Measurements from ENCODE around the gene CCDC102A. TPM values are rescaled to one million over a fixed set of nuclear protein-coding genes. Genes with fewer than 3 reads are reported as not detected.
"Not testable (repeated sequence)": the region's sequence is repeated elsewhere in the genome, so short reads cannot be mapped to it uniquely, and the experiment has no call there.

The CCDC102A gene
- total RNA-seq, 2 donors from 2014 or later = 5.3 to 8.9 TPM

- ATAC-seq (no peak), DNase-seq (no peak)
- intact Hi-C loops (cut with DNase I) = no loop called here
Observed at GRCh38 chr16:57568173-57568678, 31.9 kb upstream of the CCDC102A start.

DNA sequence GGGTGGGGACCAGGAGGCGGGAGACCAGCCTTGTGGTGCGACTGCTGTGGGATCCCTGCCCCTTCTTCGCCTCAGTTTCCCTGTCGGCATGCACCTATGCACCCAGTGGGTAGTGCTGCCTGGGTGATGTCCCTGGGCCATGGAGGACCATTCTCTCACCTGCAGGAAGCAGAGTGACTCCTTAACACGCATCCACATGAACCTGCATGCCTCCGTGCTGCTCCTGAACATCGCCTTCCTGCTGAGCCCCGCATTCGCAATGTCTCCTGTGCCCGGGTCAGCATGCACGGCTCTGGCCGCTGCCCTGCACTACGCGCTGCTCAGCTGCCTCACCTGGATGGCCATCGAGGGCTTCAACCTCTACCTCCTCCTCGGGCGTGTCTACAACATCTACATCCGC lies 31.3 kb upstream of the CCDC102A start:
- intact Hi-C loops (cut with DNase I) = no loop called here
- ATAC-seq (no peak), DNase-seq (no peak)

GRCh38 chr16:57566436-57566835 lies 30.1 kb upstream of the CCDC102A start:
- DNase-seq = no peak
- ATAC-seq = no peak
- intact Hi-C loops (cut with DNase I) = no loop called here

DNA sequence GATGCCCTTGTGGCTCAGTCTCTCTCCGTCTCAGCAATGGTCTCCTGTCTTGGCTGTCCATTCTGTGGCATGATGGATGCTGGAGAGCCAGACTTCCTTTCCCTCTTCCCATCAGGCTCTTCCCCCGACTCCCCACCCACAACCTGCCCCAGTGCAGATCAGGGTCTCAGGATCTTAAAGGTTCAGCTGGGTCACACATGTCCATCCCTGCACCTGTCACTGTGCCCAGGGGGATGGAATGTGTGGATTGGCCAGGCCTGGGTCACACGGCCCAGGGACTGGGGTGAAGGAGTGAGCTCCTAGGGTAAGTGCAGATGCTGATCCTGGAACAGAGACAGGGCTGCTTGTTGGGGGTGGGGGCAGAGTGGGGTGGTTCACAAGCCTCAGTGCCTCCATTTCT lies 29.1 kb upstream of the CCDC102A start:
- intact Hi-C loops (cut with DNase I) = no loop called here
- DNase-seq (no peak), ATAC-seq (no peak)

- DNase-seq (no peak), ATAC-seq (no peak)
- intact Hi-C loops (cut with DNase I) = no loop called here
Observed at GRCh38 chr16:57564571-57565270, 28.4 kb upstream of the CCDC102A start.

- no peak for ATAC-seq
- DNase-seq = no peak
- intact Hi-C loops (cut with DNase I) = no loop called here
Observed at GRCh38 chr16:57563761-57564160, 27.4 kb upstream of the CCDC102A start.

- ATAC-seq = no peak
- DNase-seq = no peak
- intact Hi-C loops (cut with DNase I) = no loop called here
Observed at GRCh38 chr16:57563487-57563750, 27.0 kb upstream of the CCDC102A start.

GRCh38 chr16:57562669-57563486 lies 26.5 kb upstream of the CCDC102A start:
- intact Hi-C loops (cut with DNase I) = no loop called here
- DNase-seq (no peak), ATAC-seq (no peak)

- intact Hi-C loops (cut with DNase I) = no loop called here
- ATAC-seq (no peak), DNase-seq (no peak)
Observed at GRCh38 chr16:57562066-57562465, 25.7 kb upstream of the CCDC102A start.

DNA sequence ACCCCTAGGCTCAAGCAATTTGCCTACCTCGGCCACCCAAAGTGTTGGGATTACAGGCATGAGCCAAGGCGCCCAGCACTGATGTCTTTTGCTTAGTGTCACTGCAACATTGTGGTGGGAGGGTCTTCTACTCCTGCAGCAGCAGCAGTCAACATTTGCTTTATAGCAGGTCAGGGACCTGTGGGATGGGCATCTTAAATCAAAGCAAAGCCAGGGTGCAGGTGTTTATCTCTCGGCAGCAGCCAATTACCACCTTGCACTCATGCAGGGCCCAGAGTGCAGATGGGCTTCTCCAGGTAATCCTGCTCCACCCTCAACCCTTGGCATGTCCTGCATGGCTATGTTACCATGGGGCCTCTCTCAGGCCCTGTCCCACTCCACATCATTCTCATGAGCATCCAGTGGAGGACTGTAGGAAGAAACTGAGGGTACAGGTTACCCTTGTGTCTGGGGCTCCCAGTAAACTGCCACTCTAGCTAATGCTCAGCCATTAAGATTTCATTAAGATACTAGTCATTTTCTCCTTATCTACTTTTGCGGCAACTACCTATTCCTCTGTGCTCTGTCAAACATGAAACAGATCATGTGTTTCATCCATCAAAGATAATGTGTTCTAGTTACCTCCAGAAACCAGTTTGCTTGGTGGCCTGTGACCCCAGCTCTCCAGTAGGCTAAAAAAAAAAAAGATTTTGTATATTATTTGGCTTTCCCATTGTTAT lies 22.9 kb upstream of the CCDC102A start:
- DNase-seq = no peak
- no peak for ATAC-seq
- intact Hi-C loops (cut with DNase I) = no loop called here

DNA sequence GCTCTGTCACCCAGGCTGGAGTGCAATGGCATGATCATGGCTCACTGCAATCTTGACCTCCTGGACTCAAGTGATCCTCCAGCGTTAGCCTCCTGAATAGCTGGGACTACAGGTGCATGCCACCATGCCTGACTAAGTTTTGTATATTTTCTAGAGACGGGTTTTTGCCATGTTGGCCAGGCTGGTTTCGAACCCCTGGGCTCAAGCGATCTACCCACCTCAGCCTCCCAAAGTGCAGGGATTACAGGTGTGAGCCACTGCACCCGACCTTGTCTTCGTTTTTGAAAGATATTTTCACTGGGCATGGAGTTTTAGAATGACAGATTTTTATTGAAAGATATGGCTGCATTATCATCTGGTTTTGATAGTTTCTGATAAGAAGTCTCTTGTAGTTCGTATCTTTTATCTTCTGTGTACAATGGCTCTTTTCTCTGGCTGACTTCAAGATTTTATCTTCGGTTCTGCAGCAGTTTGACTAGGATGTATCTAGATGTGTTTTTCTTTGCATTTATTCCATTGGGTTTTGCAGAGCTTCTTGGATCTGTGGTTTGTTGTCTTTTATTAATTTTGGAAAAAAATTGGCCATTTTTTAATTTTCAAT lies 20.7 kb upstream of the CCDC102A start:
- DNase-seq = no peak
- intact Hi-C loops (cut with DNase I) = no loop called here
- no peak for ATAC-seq

- intact Hi-C loops (cut with DNase I) = no loop called here
- no peak for ATAC-seq
- no peak for DNase-seq
Observed at GRCh38 chr16:57555831-57556230, 19.5 kb upstream of the CCDC102A start.

- ATAC-seq = no peak
- intact Hi-C loops (cut with DNase I) = no loop called here
Observed at GRCh38 chr16:57551057-57551456, 14.7 kb upstream of the CCDC102A start.

DNA sequence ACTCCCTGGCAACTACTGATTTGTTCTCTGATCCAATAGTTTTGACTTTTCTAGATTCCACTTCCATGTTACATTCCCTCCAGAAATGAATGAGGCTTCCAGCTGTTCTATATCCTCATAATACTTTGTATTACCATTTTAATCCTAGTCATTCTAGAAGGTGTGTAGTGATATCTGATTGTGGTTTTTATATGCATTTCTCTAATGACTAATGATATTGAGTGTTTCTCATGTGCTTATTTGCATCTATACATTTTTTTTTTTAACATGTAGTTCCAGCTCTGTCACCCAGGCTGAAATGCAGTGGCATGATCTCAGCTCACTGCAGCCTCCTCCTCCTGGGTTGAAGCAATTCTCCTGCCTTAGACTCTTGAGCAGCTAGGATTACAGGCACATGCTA lies 13.4 kb upstream of the CCDC102A start:
- ATAC-seq (no peak), DNase-seq (no peak)
- intact Hi-C loops (cut with DNase I) = no loop called here

More at GRCh38 chr16:57551057-57551456, 14.7 kb upstream of the CCDC102A start:
- DNase-seq = no peak

GRCh38 chr16:57548408-57548807 lies 12.0 kb upstream of the CCDC102A start:
- no peak for ATAC-seq
- no peak for DNase-seq
- intact Hi-C loops (cut with DNase I) = no loop called here

DNA sequence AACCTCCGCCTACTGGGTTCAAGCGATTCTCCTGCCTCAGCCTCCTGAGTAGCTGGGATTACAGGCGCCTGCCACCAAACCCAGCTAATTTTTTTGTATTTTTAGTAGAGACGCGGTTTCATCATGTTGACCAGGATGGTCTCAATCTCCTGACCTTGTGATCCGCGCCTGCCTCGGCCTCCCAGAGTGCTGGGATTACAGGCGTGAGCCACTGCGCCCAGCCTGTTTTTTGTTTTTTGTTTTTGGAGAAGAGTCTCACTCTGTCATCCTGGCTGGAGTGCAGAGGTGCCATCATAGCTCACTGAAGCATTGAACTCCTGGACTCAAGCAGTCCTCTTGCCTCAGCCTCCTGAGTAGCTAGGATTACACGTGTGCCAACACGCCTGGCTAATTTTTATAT lies 11.2 kb upstream of the CCDC102A start:
- intact Hi-C loops (cut with DNase I); ATAC-seq; DNase-seq: not testable (repeated sequence)

DNA sequence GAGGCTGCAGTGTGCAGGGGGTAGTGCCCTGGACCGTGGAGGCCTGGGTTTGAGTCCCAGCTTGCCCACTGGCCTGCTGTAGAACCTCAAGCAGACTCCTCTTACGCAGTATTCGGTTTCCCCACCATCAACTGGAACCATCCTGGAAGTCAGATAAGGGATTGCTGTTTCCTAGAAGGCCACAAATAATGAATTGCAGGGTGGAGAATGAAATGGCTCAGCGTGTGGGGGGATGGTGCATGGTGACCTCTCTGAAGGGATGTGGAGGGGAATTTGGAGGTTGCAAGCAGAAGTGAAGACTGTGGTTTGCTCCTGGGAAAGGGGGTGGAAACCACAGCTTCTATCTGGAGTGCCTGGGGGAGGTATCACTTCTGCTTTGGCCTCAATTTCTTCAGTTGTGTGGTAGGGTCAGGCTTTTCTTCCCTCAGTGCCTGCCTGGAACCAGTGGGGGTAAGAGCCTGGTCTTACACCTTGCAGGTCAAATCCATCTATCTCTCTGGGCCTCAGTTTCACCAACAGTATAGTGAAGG lies 7.8 kb upstream of the CCDC102A start:
- DNase-seq (no peak), ATAC-seq (peak; percentile 50 to 60)
- intact Hi-C loops (cut with DNase I) = no loop called here

- intact Hi-C loops (cut with DNase I) = no loop called here
- ATAC-seq (no peak), DNase-seq (peak; percentile 13)
Observed at GRCh38 chr16:57541754-57542435, 5.5 kb upstream of the CCDC102A start.

Data from left cardiac atrium (tissue), 4 donors.